Stimulated activated CD8-positive, alpha-beta memory T cell treated with anti-CD3 and anti-CD28 coated beads, Interleukin-2, amount 100 ng/mL, for 1 hour (primary cell): ENCODE data around the gene SLFN12L.
A peak's percentile ranks its signal among the peaks of the same experiment; 100 is the strongest.
"Not testable (repeated sequence)": the region's sequence is repeated elsewhere in the genome, so short reads cannot be mapped to it uniquely, and the experiment has no call there.

Source experiments
- DNase-seq, 2 donors: peaks; one replicate each; pipeline ENCODE4 v3.0.0-alpha.2; 2020; ENCODE audit warnings: low read depth in 2 of 2

Gene SLFN12L

GRCh38 chr17:35537601-35538141 is at the start of gene SLFN12L:
SLFN12L (minus strand) TSS chr17:35537678; CDS start chr17:35522364, 15,314 bp downstream.
- DNase-seq = no peak

GRCh38 chr17:35586569-35587073 is 49.1 kb upstream of the SLFN12L start:
- DNase-seq = no peak

GRCh38 chr17:35584061-35584460 is 46.6 kb upstream of the SLFN12L start:
- no peak for DNase-seq

- DNase-seq = no peak
These were observed 41.5 kb upstream of the SLFN12L start for GRCh38 chr17:35578929-35579432.

GRCh38 chr17:35578197-35578928 is 40.9 kb upstream of the SLFN12L start, which contains the start of gene PEX12:
PEX12 (minus strand) TSS chr17:35578571; CDS start chr17:35578021, 550 bp downstream.
- DNase-seq = peak; percentile 72 to 77

- no peak for DNase-seq
These were observed 40.3 kb upstream of the SLFN12L start for GRCh38 chr17:35577830-35578196.

GRCh38 chr17:35575759-35576158 is 38.3 kb upstream of the SLFN12L start:
- DNase-seq = no peak

- no peak for DNase-seq
These were observed 31.9 kb upstream of the SLFN12L start for GRCh38 chr17:35569405-35569804.

GRCh38 chr17:35568561-35568960 is 31.1 kb upstream of the SLFN12L start:
- no peak for DNase-seq

GRCh38 chr17:35566968-35567367 is 29.5 kb upstream of the SLFN12L start:
- DNase-seq = no peak

- not testable (repeated sequence) for DNase-seq
These were observed 25.7 kb upstream of the SLFN12L start for GRCh38 chr17:35563181-35563580.

- no peak for DNase-seq
These were observed 23.2 kb upstream of the SLFN12L start, which contains the start of gene SLFN14 for GRCh38 chr17:35560703-35561102. SLFN14 (minus strand) TSS chr17:35560819; CDS start chr17:35558062, 2,757 bp downstream.

GRCh38 chr17:35559495-35560210 is 22.2 kb upstream of the SLFN12L start:
- DNase-seq = no peak

GRCh38 chr17:35557353-35557752 is 19.9 kb upstream of the SLFN12L start:
- DNase-seq = no peak

GRCh38 chr17:35555691-35556090 is 18.2 kb upstream of the SLFN12L start:
- no peak for DNase-seq

GRCh38 chr17:35554668-35555067 is 17.2 kb upstream of the SLFN12L start:
- no peak for DNase-seq

GRCh38 chr17:35553310-35553709 is 15.8 kb upstream of the SLFN12L start:
- no peak for DNase-seq

GRCh38 chr17:35548978-35549377 is 11.5 kb upstream of the SLFN12L start:
- no peak for DNase-seq

- no peak for DNase-seq
These were observed 10.8 kb upstream of the SLFN12L start for GRCh38 chr17:35548208-35548810.

- DNase-seq = no peak
These were observed 9.0 kb upstream of the SLFN12L start for GRCh38 chr17:35546487-35546886.

GRCh38 chr17:35545150-35545549 is 7.7 kb upstream of the SLFN12L start:
- no peak for DNase-seq

- no peak for DNase-seq
These were observed 6.4 kb upstream of the SLFN12L start for GRCh38 chr17:35543856-35544255.
